Measurements from ENCODE around the gene WWOX. TPM values are rescaled to one million over a fixed set of nuclear protein-coding genes. Genes with fewer than 3 reads are reported as not detected.

WWOX gene
- total and polyA plus RNA-seq, 2 donors (not counting 3 experiments of a cell fraction or from before 2014, with no cell fraction given), result 6.2 to 12.5 TPM

- TF ChIP-seq CTCF (IDR thresholded peaks at IDR 0.05; ENCODE audit: extremely low read depth in 1 of 2, insufficient read depth in 1 of 2, low read depth in 1 of 2, low read length in 2 of 2) (no peak), EZH2 (IDR thresholded peaks at IDR 0.05; ENCODE audit: borderline replicate concordance, low read depth, low read length, severe bottlenecking) (no peak), POLR2A (IDR thresholded peaks at IDR 0.05; ENCODE audit: low read depth, low read length) (no peak), GATA2 (IDR thresholded peaks at IDR 0.05; ENCODE audit: insufficient read depth, insufficient read length, low read depth, low read length) (no peak), MAX (IDR thresholded peaks at IDR 0.05; ENCODE audit: insufficient read depth, insufficient read length) (no peak), FOS (IDR thresholded peaks at IDR 0.05; ENCODE audit: borderline replicate concordance, insufficient read depth, low read length) (no peak), JUN (IDR thresholded peaks at IDR 0.05; ENCODE audit: borderline replicate concordance, insufficient read depth, insufficient read length, low read depth) (no peak), POLR2AphosphoS5 (IDR thresholded peaks at IDR 0.05; ENCODE audit: insufficient read depth, low read depth, low read length) (no peak), MYC (IDR thresholded peaks at IDR 0.05; ENCODE audit: low read depth, low read length) (no peak)
- Histone ChIP-seq H3K27me3 (ENCODE audit: control insufficient read depth in 2 of 2, insufficient read depth in 2 of 2, low read length in 2 of 2) (no peaks in the 10 kb centered on the region), H3K9ac (replicated peaks; ENCODE audit: extremely low read depth, insufficient read depth, low read length) (no peak overlapping the region), H2AFZ (ENCODE audit: low read depth, low read length) (no peak overlapping the region), H3K9me1 (replicated peaks; ENCODE audit: control insufficient read depth, extremely low read depth, insufficient read depth, low read length) (no peaks in the 10 kb centered on the region), H3K4me3 (replicated peaks in 1 of 3; ENCODE audit: insufficient read depth in 1 of 3, low read depth in 1 of 3, low read length in 3 of 3) (no peak overlapping the region), H3K9me3 (replicated peaks; ENCODE audit: control insufficient read depth, insufficient read depth, low read length) (peaks cover 3% of the 10 kb centered on the region), H4K20me1 (replicated peaks; ENCODE audit: control insufficient read depth, extremely low read depth, insufficient read depth, low read length) (no peaks in the 10 kb centered on the region), H3K4me1 (ENCODE audit: control insufficient read depth, extremely low read depth, insufficient read depth, low read length) (no peaks in the 10 kb centered on the region), H3K4me2 (ENCODE audit: insufficient read depth, low read length) (no peak overlapping the region), H3K36me3 (ENCODE audit: control insufficient read depth in 2 of 2, extremely low read depth in 1 of 2, insufficient read depth in 2 of 2, low read length in 2 of 2) (no peaks in the 10 kb centered on the region), H3K79me2 (ENCODE audit: control insufficient read depth, insufficient read depth, low read length) (no peaks in the 10 kb centered on the region), H3K27ac (ENCODE audit: insufficient read depth, low read depth, low read length) (no peak overlapping the region)
- intact Hi-C loops (cut with micrococcal nuclease) (no loop called here), dilution Hi-C loops (cut with MboI; ENCODE audit: extremely low pct_ligation_motif_present, low sequenced_read_pairs) (no loop called here)
- ChIA-PET CTCF (no interaction called here), POLR2A (no interaction called here)
- DNase-seq (ENCODE audit: low read depth, low spot score), result no peak
- FAIRE-seq, result no peak
- BruUV-seq (replicated peaks), result no TSS peak
Observed at GRCh38 chr16:78489631-78490030, 390.2 kb downstream of the WWOX start.
